Naive thymus-derived CD8-positive, alpha-beta T cell (primary cell): ENCODE measurements around the gene SP1. TPM values are rescaled to one million over a fixed set of nuclear protein-coding genes. Genes with fewer than 3 reads are reported as not detected.

ENCODE experiments used
- polyA plus RNA-seq, 3 donors: library from polyadenylated mRNA; unstranded; fragments of 300-500 nt; fragmentation: Illumina TruSeq; gene quantifications; one replicate each; pipeline ENCODE4 v1.2.3, GENCODE V29; 2021
- total RNA-seq, 8 experiments: library from RNA in 2 of 8; stranded (reverse) in 2 of 8; gene quantifications; one replicate each; pipeline ENCODE4 v1.2.3 and lab custom pipeline; 2021 to 2026

The SP1 gene
- total and polyA plus RNA-seq, 5 experiments from 2014 or later, result 8.5 to 104 (median 10.4) TPM

Other genes with a start within 250 kb of the SP1 start
- 100 to 1,000 TPM; 112 to 113 TPM for gene ZNF740, start 199.5 kb upstream of the SP1 start, total RNA-seq
- 1 to 10 TPM; 2.8 to 3.5 (median 3.1) TPM for gene ZNF740, start 199.5 kb upstream of the SP1 start, polyA plus RNA-seq
- 10 to 100 TPM; 50.8 to 53.4 TPM for gene CSAD, start 199.3 kb upstream of the SP1 start, total RNA-seq
- gene CSAD, start 199.3 kb upstream of the SP1 start, polyA plus RNA-seq, result 1 to 10 TPM; 1.1 to 1.3 (median 1.2) TPM
- 100 to 1,000 TPM; 353 to 362 TPM for gene ITGB7, start 172.9 kb upstream of the SP1 start, total RNA-seq
- gene ITGB7, start 172.9 kb upstream of the SP1 start, polyA plus RNA-seq, result 100 to 1,000 TPM; 202 to 219 (median 206) TPM
- 10 to 100 TPM; 57.8 to 60.4 TPM for gene RARG, start 148.0 kb upstream of the SP1 start, total RNA-seq
- 10 to 100 TPM in 1 of 3 donors, 1 to 10 TPM in 2; 1.6 to 12.7 (median 3.8) TPM for gene RARG, start 148.0 kb upstream of the SP1 start, polyA plus RNA-seq
- gene ESPL1, start 111.9 kb upstream of the SP1 start, total RNA-seq, result under 1 TPM; 0.27 to 0.81 TPM
- gene ESPL1, start 111.9 kb upstream of the SP1 start, polyA plus RNA-seq, result not detected
- 100 to 1,000 TPM; 663 to 692 TPM for gene PFDN5, start 84.6 kb upstream of the SP1 start, total RNA-seq
- 1,000 to 10,000 TPM; 1,657 to 1,928 (median 1,896) TPM for gene PFDN5, start 84.6 kb upstream of the SP1 start, polyA plus RNA-seq
- gene MYG1, start 80.5 kb upstream of the SP1 start, total RNA-seq, result 10 to 100 TPM; 48.3 to 53.5 TPM
- gene MYG1, start 80.5 kb upstream of the SP1 start, polyA plus RNA-seq, result 10 to 100 TPM; 64.4 to 81.2 (median 68.6) TPM
- 10 to 100 TPM; 66.8 to 68.2 TPM for gene AAAS, start 58.6 kb upstream of the SP1 start, total RNA-seq
- gene AAAS, start 58.6 kb upstream of the SP1 start, polyA plus RNA-seq, result 10 to 100 TPM; 34.1 to 57.2 (median 39.3) TPM
- not detected for gene SP7, start 43.8 kb upstream of the SP1 start, total RNA-seq
- gene SP7, start 43.8 kb upstream of the SP1 start, polyA plus RNA-seq, result under 1 TPM in 1 of 3 donors, not detected in 2; 0.05 TPM
- not detected for gene AMHR2, start 43.7 kb downstream of the SP1 start, total RNA-seq
- not detected for gene AMHR2, start 43.7 kb downstream of the SP1 start, polyA plus RNA-seq
- gene PRR13, start 61.6 kb downstream of the SP1 start, total RNA-seq, result 100 to 1,000 TPM; 215 to 217 TPM
- gene PRR13, start 61.6 kb downstream of the SP1 start, polyA plus RNA-seq, result 100 to 1,000 TPM; 513 to 535 (median 534) TPM
- gene PCBP2, start 71.9 kb downstream of the SP1 start, total RNA-seq, result 100 to 1,000 TPM; 858 to 917 TPM
- gene PCBP2, start 71.9 kb downstream of the SP1 start, polyA plus RNA-seq, result 100 to 1,000 TPM; 143 to 157 (median 152) TPM
- 10 to 100 TPM; 17.2 to 23.8 TPM for gene MAP3K12, start 119.3 kb downstream of the SP1 start, total RNA-seq
- gene MAP3K12, start 119.3 kb downstream of the SP1 start, polyA plus RNA-seq, result 1 to 10 TPM; 2.4 to 3.9 (median 3.4) TPM
- 10 to 100 TPM; 45.2 to 46.1 TPM for gene TARBP2, start 121.1 kb downstream of the SP1 start, total RNA-seq
- 10 to 100 TPM; 27.0 to 32.1 (median 27.9) TPM for gene TARBP2, start 121.1 kb downstream of the SP1 start, polyA plus RNA-seq
- not detected for gene NPFF, start 127.3 kb downstream of the SP1 start, total RNA-seq
- not detected for gene NPFF, start 127.3 kb downstream of the SP1 start, polyA plus RNA-seq
- gene ATF7, start 246.2 kb downstream of the SP1 start, total RNA-seq, result 10 to 100 TPM; 25.8 to 30.4 TPM
- 10 to 100 TPM; 13.0 to 19.2 (median 13.7) TPM for gene ATF7, start 246.2 kb downstream of the SP1 start, polyA plus RNA-seq